GM23338 (cell line): ENCODE measurements around the gene AAR2. TPM values are rescaled to one million over a fixed set of nuclear protein-coding genes. Genes with fewer than 3 reads are reported as not detected.

Experiments used
- ATAC-seq: fragments of 200-7000 bp; cut with Tn5 transposase; 3 replicates; pipeline ENCODE4 v1.9.1; 2020
- DNase-seq: peaks from one replicate; pipeline ENCODE4 v3.0.0-alpha.2; 2015; ENCODE audit warnings: low spot score
- H2AFZ ChIP-seq: fragments of 200-600 bp; sonication (generic); 2 replicates; pipeline ENCODE4 v1.8.0; 2016; ENCODE audit warnings: antibody characterized with exemption, mild to moderate bottlenecking, moderate library complexity
- H3F3A ChIP-seq: fragments of 200-600 bp; sonication (generic); replicated peaks from 2 replicates; pipeline ENCODE4 v1.8.0; 2017; ENCODE audit warnings: antibody characterized with exemption, mixed run types, low read depth
- H3K27ac ChIP-seq: fragments of 200-600 bp; sonication (generic); 2 replicates; pipeline ENCODE4 v1.6.1; 2016; ENCODE audit warnings: low read depth
- H3K27me3 ChIP-seq: fragments of 200-600 bp; sonication (generic); 2 replicates; pipeline ENCODE4 v1.8.0; 2016; ENCODE audit warnings: mild to moderate bottlenecking, mixed run types, moderate library complexity; ENCODE audit not compliant: insufficient read depth
- H3K36me3 ChIP-seq: fragments of 200-600 bp; sonication (generic); 2 replicates; pipeline ENCODE4 v1.8.0; 2016; ENCODE audit warnings: mild to moderate bottlenecking; ENCODE audit not compliant: insufficient read depth
- H3K4me1 ChIP-seq: fragments of 200-600 bp; sonication (generic); 2 replicates; pipeline ENCODE4 v1.8.0; 2016; ENCODE audit warnings: mild to moderate bottlenecking, moderate library complexity; ENCODE audit not compliant: insufficient read depth
- H3K4me2 ChIP-seq: fragments of 200-600 bp; sonication (generic); 2 replicates; pipeline ENCODE4 v1.7.1; 2017; ENCODE audit warnings: mixed run types
- H3K4me3 ChIP-seq: fragments of 200-600 bp; sonication (generic); 2 replicates; pipeline ENCODE4 v1.6.1; 2016; ENCODE audit warnings: mixed run types
- H3K79me2 ChIP-seq: fragments of 200-600 bp; sonication (generic); replicated peaks from 2 replicates; pipeline ENCODE4 v1.8.0; 2017; ENCODE audit warnings: mild to moderate bottlenecking; ENCODE audit not compliant: insufficient read depth
- H3K9me2 ChIP-seq: fragments of 200-600 bp; sonication (generic); 2 replicates; pipeline ENCODE4 v1.8.0; 2017; ENCODE audit not compliant: insufficient read depth
- H4K20me1 ChIP-seq: fragments of 200-600 bp; sonication (generic); replicated peaks from 2 replicates; pipeline ENCODE4 v1.8.0; 2017; ENCODE audit warnings: mild to moderate bottlenecking; ENCODE audit not compliant: insufficient read depth
- H3K27ac Mint-ChIP-seq: 2 replicates; pipeline ENCODE4 v1.8.0; 2020; ENCODE audit warnings: inconsistent platforms, mild to moderate bottlenecking, moderate library complexity, mixed read lengths
- H3K27me3 Mint-ChIP-seq: 3 replicates; pipeline ENCODE4 v1.8.0; 2022; ENCODE audit warnings: low read depth, mild to moderate bottlenecking, moderate library complexity, mixed read lengths, inconsistent platforms; ENCODE audit not compliant: insufficient read depth, poor library complexity
- H3K36me3 Mint-ChIP-seq: 3 replicates; pipeline ENCODE4 v1.8.0; 2021; ENCODE audit warnings: low read depth, mild to moderate bottlenecking, inconsistent platforms, moderate library complexity, mixed read lengths
- H3K4me1 Mint-ChIP-seq: 3 replicates; pipeline ENCODE4 v1.8.0; 2020; ENCODE audit warnings: mild to moderate bottlenecking, inconsistent platforms, mixed read lengths
- H3K4me3 Mint-ChIP-seq: 3 replicates; pipeline ENCODE4 v1.8.0; 2021; ENCODE audit warnings: moderate library complexity, mild to moderate bottlenecking, inconsistent platforms, mixed read lengths
- H3K9me3 Mint-ChIP-seq: 3 replicates; pipeline ENCODE4 v1.8.0; 2020; ENCODE audit warnings: moderate library complexity, mild to moderate bottlenecking, inconsistent platforms, mixed read lengths
- CREB1 ChIP-seq: fragments of 250-450 bp; sonication (Bioruptor Pico); IDR thresholded peaks from 2 replicates; pipeline ENCODE4 v1.5.0; 2020; ENCODE audit warnings: low read depth, mild to moderate bottlenecking, moderate library complexity
- EZH2 ChIP-seq: fragments of 200-600 bp; sonication (generic); IDR thresholded peaks from one replicate; pipeline ENCODE4 v1.8.0; 2017; ENCODE audit warnings: antibody characterized with exemption, mild to moderate bottlenecking, low read depth; ENCODE audit not compliant: unreplicated experiment
- EZH2phosphoT487 ChIP-seq: fragments of 200-600 bp; sonication (generic); IDR thresholded peaks from one replicate; pipeline ENCODE4 v1.8.1; 2018; ENCODE audit warnings: antibody characterized with exemption; ENCODE audit not compliant: unreplicated experiment
- JUNB ChIP-seq: IDR thresholded peaks from one replicate; pipeline ENCODE4 v1.6.1; 2016; ENCODE audit warnings: antibody characterized with exemption; ENCODE audit not compliant: unreplicated experiment
- NANOG ChIP-seq: IDR thresholded peaks from 2 replicates; pipeline ENCODE4 v1.6.1; 2016; ENCODE audit warnings: antibody characterized with exemption, borderline replicate concordance
- POLR2AphosphoS5 ChIP-seq: IDR thresholded peaks from 2 replicates; pipeline ENCODE4 v1.6.1; 2016; ENCODE audit warnings: antibody characterized with exemption, low read depth
- STAT1 ChIP-seq: IDR thresholded peaks from one replicate; pipeline ENCODE4 v1.6.1; 2016; ENCODE audit warnings: antibody characterized with exemption; ENCODE audit not compliant: unreplicated experiment
- ZNF114 ChIP-seq: fragments of 250-450 bp; sonication (Bioruptor Pico); IDR thresholded peaks from 2 replicates; pipeline ENCODE4 v1.5.0; 2020; ENCODE audit warnings: mild to moderate bottlenecking, moderate library complexity
- ZNF331 ChIP-seq: fragments of 250-450 bp; sonication (Bioruptor Pico); IDR thresholded peaks from 2 replicates; pipeline ENCODE4 v1.5.0; 2020; ENCODE audit warnings: low read depth, mild to moderate bottlenecking, moderate library complexity
- polyA plus RNA-seq: library from polyadenylated mRNA; unstranded; fragments of >200 nt; fragmentation: Nextera tagmentation; extraction: Ambion mirVana; gene quantifications from 2 replicates; pipeline ENCODE4 v1.2.1, GENCODE V29; 2016
- total RNA-seq: library from RNA; depleted of rRNA; stranded (reverse); fragments of >200 nt; shearing (Covaris generic); gene quantifications from 2 replicates; pipeline ENCODE4 v1.2.3, GENCODE V29; 2014
- TF ChIP-seq, protein P1 (sequence below): fragments of 250-450 bp; sonication (Bioruptor Pico); IDR thresholded peaks from 2 replicates; pipeline ENCODE4 v1.5.0; 2020; ENCODE audit warnings: mild to moderate bottlenecking, moderate library complexity
- TF ChIP-seq, protein P2 (sequence below): IDR thresholded peaks from 2 replicates; pipeline ENCODE4 v1.6.1; 2016; ENCODE audit warnings: antibody characterized with exemption
- TF ChIP-seq, protein P3 (sequence below), 2 experiments: fragments of 200-600 bp in 1 of 2; sonication (generic) in 1 of 2; conservative IDR thresholded peaks; 2 replicates each; pipeline versions ENCODE4 v1.5.1 to v1.6.1; 2016 to 2017; ENCODE audit warnings: antibody characterized with exemption in 2 of 2, low read depth in 2 of 2, mild to moderate bottlenecking in 2 of 2, moderate library complexity in 1 of 2
- TF ChIP-seq, protein P4 (sequence below): IDR thresholded peaks from one replicate; pipeline ENCODE4 v1.6.1; 2018; ENCODE audit warnings: antibody characterized with exemption; ENCODE audit not compliant: unreplicated experiment

AAR2 gene
- total and polyA plus RNA-seq, 2 experiments from 2014 or later = 15.8 to 32.6 TPM

DNA sequence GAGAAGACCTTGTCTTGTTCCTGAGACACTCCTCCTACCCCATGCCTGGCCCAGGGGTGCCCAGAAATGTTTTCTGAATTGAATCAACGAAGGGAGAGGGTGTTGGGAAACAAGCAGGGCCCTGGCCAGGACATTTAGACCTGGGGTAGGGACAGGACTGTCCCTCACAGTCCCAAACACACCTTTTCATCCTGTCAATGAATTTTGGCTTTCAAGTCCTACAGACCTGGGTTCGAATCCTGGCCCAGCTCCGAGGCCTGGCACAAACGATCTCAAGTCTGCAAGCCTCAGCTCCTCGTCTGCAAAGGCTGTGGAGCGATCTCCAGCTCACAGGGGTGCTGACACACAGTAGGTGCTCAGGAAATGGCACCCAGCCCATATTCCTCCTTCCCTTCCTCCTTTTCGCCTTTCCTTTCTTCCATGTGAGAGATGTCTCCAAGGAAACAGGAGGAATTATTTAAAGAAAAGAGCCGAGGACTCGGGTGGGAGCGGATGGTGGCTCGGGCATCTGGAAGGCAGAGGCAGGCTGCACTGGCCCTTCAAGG, 62.6 kb downstream of the AAR2 start:
- H3K27me3 Mint-ChIP-seq = peaks cover 18% of the 10 kb centered on the region

More for the DNA sequence above, 62.6 kb downstream of the AAR2 start:
- Mint-ChIP-seq H3K9me3 (no peaks in the 10 kb centered on the region; the same call in 2 of the 3 replicates), H3K4me3 (no peak overlapping the region), H3K4me1 (peaks cover 8% of the 10 kb centered on the region), H3K36me3 (no peaks in the 10 kb centered on the region), H3K27ac (no peak overlapping the region)
- ATAC-seq (no peak), DNase-seq (no peak)
- TF ChIP-seq, protein P1, sequence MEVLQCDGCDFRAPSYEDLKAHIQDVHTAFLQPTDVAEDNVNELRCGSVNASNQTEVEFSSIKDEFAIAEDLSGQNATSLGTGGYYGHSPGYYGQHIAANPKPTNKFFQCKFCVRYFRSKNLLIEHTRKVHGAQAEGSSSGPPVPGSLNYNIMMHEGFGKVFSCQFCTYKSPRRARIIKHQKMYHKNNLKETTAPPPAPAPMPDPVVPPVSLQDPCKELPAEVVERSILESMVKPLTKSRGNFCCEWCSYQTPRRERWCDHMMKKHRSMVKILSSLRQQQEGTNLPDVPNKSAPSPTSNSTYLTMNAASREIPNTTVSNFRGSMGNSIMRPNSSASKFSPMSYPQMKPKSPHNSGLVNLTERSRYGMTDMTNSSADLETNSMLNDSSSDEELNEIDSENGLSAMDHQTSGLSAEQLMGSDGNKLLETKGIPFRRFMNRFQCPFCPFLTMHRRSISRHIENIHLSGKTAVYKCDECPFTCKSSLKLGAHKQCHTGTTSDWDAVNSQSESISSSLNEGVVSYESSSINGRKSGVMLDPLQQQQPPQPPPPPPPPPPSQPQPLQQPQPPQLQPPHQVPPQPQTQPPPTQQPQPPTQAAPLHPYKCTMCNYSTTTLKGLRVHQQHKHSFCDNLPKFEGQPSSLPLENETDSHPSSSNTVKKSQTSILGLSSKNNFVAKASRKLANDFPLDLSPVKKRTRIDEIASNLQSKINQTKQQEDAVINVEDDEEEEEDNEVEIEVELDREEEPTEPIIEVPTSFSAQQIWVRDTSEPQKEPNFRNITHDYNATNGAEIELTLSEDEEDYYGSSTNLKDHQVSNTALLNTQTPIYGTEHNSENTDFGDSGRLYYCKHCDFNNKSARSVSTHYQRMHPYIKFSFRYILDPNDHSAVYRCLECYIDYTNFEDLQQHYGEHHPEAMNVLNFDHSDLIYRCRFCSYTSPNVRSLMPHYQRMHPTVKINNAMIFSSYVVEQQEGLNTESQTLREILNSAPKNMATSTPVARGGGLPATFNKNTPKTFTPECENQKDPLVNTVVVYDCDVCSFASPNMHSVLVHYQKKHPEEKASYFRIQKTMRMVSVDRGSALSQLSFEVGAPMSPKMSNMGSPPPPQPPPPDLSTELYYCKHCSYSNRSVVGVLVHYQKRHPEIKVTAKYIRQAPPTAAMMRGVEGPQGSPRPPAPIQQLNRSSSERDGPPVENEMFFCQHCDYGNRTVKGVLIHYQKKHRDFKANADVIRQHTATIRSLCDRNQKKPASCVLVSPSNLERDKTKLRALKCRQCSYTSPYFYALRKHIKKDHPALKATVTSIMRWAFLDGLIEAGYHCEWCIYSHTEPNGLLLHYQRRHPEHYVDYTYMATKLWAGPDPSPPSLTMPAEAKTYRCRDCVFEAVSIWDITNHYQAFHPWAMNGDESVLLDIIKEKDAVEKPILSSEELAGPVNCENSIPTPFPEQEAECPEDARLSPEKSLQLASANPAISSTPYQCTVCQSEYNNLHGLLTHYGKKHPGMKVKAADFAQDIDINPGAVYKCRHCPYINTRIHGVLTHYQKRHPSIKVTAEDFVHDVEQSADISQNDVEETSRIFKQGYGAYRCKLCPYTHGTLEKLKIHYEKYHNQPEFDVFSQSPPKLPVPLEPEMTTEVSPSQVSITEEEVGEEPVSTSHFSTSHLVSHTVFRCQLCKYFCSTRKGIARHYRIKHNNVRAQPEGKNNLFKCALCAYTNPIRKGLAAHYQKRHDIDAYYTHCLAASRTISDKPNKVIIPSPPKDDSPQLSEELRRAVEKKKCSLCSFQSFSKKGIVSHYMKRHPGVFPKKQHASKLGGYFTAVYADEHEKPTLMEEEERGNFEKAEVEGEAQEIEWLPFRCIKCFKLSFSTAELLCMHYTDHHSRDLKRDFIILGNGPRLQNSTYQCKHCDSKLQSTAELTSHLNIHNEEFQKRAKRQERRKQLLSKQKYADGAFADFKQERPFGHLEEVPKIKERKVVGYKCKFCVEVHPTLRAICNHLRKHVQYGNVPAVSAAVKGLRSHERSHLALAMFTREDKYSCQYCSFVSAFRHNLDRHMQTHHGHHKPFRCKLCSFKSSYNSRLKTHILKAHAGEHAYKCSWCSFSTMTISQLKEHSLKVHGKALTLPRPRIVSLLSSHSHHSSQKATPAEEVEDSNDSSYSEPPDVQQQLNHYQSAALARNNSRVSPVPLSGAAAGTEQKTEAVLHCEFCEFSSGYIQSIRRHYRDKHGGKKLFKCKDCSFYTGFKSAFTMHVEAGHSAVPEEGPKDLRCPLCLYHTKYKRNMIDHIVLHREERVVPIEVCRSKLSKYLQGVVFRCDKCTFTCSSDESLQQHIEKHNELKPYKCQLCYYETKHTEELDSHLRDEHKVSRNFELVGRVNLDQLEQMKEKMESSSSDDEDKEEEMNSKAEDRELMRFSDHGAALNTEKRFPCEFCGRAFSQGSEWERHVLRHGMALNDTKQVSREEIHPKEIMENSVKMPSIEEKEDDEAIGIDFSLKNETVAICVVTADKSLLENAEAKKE (CRISPR knock-in tag) = no peak
- TF ChIP-seq CREB1 (CRISPR knock-in tag) (no peak), JUNB (no peak), ZNF331 (CRISPR knock-in tag) (no peak), POLR2AphosphoS5 (no peak), EZH2phosphoT487 (no peak), STAT1 (no peak), NANOG (no peak), EZH2 (no peak), ZNF114 (CRISPR knock-in tag) (no peak)
- TF ChIP-seq, protein P2, sequence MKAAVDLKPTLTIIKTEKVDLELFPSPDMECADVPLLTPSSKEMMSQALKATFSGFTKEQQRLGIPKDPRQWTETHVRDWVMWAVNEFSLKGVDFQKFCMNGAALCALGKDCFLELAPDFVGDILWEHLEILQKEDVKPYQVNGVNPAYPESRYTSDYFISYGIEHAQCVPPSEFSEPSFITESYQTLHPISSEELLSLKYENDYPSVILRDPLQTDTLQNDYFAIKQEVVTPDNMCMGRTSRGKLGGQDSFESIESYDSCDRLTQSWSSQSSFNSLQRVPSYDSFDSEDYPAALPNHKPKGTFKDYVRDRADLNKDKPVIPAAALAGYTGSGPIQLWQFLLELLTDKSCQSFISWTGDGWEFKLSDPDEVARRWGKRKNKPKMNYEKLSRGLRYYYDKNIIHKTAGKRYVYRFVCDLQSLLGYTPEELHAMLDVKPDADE = no peak
- TF ChIP-seq, protein P3, sequence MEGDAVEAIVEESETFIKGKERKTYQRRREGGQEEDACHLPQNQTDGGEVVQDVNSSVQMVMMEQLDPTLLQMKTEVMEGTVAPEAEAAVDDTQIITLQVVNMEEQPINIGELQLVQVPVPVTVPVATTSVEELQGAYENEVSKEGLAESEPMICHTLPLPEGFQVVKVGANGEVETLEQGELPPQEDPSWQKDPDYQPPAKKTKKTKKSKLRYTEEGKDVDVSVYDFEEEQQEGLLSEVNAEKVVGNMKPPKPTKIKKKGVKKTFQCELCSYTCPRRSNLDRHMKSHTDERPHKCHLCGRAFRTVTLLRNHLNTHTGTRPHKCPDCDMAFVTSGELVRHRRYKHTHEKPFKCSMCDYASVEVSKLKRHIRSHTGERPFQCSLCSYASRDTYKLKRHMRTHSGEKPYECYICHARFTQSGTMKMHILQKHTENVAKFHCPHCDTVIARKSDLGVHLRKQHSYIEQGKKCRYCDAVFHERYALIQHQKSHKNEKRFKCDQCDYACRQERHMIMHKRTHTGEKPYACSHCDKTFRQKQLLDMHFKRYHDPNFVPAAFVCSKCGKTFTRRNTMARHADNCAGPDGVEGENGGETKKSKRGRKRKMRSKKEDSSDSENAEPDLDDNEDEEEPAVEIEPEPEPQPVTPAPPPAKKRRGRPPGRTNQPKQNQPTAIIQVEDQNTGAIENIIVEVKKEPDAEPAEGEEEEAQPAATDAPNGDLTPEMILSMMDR (conservative IDR thresholded peaks at IDR 0.05; ENCODE audit: low read depth in 2 of 2) = no peak
- TF ChIP-seq, protein P4, sequence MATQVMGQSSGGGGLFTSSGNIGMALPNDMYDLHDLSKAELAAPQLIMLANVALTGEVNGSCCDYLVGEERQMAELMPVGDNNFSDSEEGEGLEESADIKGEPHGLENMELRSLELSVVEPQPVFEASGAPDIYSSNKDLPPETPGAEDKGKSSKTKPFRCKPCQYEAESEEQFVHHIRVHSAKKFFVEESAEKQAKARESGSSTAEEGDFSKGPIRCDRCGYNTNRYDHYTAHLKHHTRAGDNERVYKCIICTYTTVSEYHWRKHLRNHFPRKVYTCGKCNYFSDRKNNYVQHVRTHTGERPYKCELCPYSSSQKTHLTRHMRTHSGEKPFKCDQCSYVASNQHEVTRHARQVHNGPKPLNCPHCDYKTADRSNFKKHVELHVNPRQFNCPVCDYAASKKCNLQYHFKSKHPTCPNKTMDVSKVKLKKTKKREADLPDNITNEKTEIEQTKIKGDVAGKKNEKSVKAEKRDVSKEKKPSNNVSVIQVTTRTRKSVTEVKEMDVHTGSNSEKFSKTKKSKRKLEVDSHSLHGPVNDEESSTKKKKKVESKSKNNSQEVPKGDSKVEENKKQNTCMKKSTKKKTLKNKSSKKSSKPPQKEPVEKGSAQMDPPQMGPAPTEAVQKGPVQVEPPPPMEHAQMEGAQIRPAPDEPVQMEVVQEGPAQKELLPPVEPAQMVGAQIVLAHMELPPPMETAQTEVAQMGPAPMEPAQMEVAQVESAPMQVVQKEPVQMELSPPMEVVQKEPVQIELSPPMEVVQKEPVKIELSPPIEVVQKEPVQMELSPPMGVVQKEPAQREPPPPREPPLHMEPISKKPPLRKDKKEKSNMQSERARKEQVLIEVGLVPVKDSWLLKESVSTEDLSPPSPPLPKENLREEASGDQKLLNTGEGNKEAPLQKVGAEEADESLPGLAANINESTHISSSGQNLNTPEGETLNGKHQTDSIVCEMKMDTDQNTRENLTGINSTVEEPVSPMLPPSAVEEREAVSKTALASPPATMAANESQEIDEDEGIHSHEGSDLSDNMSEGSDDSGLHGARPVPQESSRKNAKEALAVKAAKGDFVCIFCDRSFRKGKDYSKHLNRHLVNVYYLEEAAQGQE = no peak
- no peak overlapping the region for H3K4me2 ChIP-seq
- H3F3A ChIP-seq = no peaks in the 10 kb centered on the region
- no peaks in the 10 kb centered on the region for H3K79me2 ChIP-seq
- H3K27ac ChIP-seq = no peak overlapping the region
- peaks cover 7% of the 10 kb centered on the region; the same call in 1 of the 2 replicates for H3K4me1 ChIP-seq
- H3K27me3 ChIP-seq = peaks cover 2% of the 10 kb centered on the region; the same call in 1 of the 2 replicates
- no peak overlapping the region for H2AFZ ChIP-seq
- H3K4me3 ChIP-seq = no peak overlapping the region
- H3K9me2 ChIP-seq = no peaks in the 10 kb centered on the region
- H3K36me3 ChIP-seq = no peaks in the 10 kb centered on the region
- H4K20me1 ChIP-seq = no peaks in the 10 kb centered on the region
